ENCODE data around the gene SCO2. TPM values are rescaled to one million over a fixed set of nuclear protein-coding genes. Genes with fewer than 3 reads are reported as not detected.

Gene SCO2
- total and polyA plus RNA-seq, 2 of the 13 experiments (the other 11 are each of a cell fraction or from before 2014, with no cell fraction given), result 0.32 to 3.7 TPM

DNA sequence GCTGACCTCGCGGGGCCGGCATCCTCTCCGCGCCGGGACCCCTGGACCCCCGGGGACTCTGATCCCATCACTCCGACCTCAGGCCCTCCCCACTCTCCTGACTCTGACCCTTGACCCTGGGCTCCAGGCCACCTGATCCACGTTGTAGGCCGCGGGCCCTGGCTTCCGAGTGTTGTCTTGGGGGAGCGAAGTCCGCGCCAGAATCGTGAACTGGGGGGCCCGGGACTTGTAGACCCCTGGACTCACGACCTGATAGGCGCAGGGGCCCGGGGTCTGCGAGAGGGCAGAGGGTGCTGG, 5.1 kb upstream of the SCO2 start (continued):
- TF ChIP-seq FIP1L1 (IDR thresholded peaks at IDR 0.05; ENCODE audit: borderline replicate concordance, insufficient read depth, low read depth, low read length) (0 out of 2 replicates have a peak, but pooled peaks have one; percentile 35), ZBTB37 (CRISPR knock-in tag; IDR thresholded peaks at IDR 0.05) (0 out of 2 replicates have a peak, but pooled peaks have one; percentile 45), ZNF709 (CRISPR knock-in tag; IDR thresholded peaks at IDR 0.05) (no peak), E2F1 (CRISPR knock-in tag; IDR thresholded peaks at IDR 0.05) (no peak), ZSCAN22 (CRISPR knock-in tag; IDR thresholded peaks at IDR 0.05) (no peak), RERE (CRISPR knock-in tag; IDR thresholded peaks at IDR 0.05; ENCODE audit: low read depth) (peak; percentile 20; the same call in 1 of the 2 replicates), ZNF841 (CRISPR knock-in tag; IDR thresholded peaks at IDR 0.05; ENCODE audit: borderline replicate concordance) (no peak), FOSL2 (CRISPR knock-in tag; IDR thresholded peaks at IDR 0.05) (no peak), MAX (IDR thresholded peaks at IDR 0.05) (peak; percentile 65; the same call in 1 of the 2 replicates), HOXA5 (CRISPR knock-in tag; IDR thresholded peaks at IDR 0.05) (0 out of 2 replicates have a peak, but pooled peaks have one; percentile 2)
- TF ChIP-seq, protein P1, sequence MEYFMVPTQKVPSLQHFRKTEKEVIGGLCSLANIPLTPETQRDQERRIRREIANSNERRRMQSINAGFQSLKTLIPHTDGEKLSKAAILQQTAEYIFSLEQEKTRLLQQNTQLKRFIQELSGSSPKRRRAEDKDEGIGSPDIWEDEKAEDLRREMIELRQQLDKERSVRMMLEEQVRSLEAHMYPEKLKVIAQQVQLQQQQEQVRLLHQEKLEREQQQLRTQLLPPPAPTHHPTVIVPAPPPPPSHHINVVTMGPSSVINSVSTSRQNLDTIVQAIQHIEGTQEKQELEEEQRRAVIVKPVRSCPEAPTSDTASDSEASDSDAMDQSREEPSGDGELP (IDR thresholded peaks at IDR 0.05; ENCODE audit: borderline replicate concordance, low read depth), result 0 out of 2 replicates have a peak, but pooled peaks have one; percentile 64
- TF ChIP-seq, protein P2, sequence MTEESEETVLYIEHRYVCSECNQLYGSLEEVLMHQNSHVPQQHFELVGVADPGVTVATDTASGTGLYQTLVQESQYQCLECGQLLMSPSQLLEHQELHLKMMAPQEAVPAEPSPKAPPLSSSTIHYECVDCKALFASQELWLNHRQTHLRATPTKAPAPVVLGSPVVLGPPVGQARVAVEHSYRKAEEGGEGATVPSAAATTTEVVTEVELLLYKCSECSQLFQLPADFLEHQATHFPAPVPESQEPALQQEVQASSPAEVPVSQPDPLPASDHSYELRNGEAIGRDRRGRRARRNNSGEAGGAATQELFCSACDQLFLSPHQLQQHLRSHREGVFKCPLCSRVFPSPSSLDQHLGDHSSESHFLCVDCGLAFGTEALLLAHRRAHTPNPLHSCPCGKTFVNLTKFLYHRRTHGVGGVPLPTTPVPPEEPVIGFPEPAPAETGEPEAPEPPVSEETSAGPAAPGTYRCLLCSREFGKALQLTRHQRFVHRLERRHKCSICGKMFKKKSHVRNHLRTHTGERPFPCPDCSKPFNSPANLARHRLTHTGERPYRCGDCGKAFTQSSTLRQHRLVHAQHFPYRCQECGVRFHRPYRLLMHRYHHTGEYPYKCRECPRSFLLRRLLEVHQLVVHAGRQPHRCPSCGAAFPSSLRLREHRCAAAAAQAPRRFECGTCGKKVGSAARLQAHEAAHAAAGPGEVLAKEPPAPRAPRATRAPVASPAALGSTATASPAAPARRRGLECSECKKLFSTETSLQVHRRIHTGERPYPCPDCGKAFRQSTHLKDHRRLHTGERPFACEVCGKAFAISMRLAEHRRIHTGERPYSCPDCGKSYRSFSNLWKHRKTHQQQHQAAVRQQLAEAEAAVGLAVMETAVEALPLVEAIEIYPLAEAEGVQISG (CRISPR knock-in tag; IDR thresholded peaks at IDR 0.05), result peak; percentile 29
- TF ChIP-seq, protein P3, sequence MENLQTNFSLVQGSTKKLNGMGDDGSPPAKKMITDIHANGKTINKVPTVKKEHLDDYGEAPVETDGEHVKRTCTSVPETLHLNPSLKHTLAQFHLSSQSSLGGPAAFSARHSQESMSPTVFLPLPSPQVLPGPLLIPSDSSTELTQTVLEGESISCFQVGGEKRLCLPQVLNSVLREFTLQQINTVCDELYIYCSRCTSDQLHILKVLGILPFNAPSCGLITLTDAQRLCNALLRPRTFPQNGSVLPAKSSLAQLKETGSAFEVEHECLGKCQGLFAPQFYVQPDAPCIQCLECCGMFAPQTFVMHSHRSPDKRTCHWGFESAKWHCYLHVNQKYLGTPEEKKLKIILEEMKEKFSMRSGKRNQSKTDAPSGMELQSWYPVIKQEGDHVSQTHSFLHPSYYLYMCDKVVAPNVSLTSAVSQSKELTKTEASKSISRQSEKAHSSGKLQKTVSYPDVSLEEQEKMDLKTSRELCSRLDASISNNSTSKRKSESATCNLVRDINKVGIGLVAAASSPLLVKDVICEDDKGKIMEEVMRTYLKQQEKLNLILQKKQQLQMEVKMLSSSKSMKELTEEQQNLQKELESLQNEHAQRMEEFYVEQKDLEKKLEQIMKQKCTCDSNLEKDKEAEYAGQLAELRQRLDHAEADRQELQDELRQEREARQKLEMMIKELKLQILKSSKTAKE (CRISPR knock-in tag; IDR thresholded peaks at IDR 0.05; ENCODE audit: borderline replicate concordance), result no peak

Data from HepG2 (cell line).